ENCODE results near the gene PDZD11. TPM values are rescaled to one million over a fixed set of nuclear protein-coding genes. Genes with fewer than 3 reads are reported as not detected.

Gene PDZD11
- polyA plus RNA-seq, 1 of the 3 experiments (the other 2 are of a cell fraction), result 169 TPM

GRCh38 chrX:70247252-70247651, 42.5 kb downstream of the PDZD11 start:
- no peaks in the 10 kb centered on the region for H3F3A ChIP-seq (replicated peaks; ENCODE audit: insufficient read depth)
- H4K20me1 ChIP-seq (ENCODE audit: insufficient read depth), result no peaks in the 10 kb centered on the region
- H3K9me3 ChIP-seq, result no peaks in the 10 kb centered on the region
- H2AFZ ChIP-seq (ENCODE audit: low read depth), result no peak overlapping the region
- H3K9ac ChIP-seq, result no peak overlapping the region
- TF ChIP-seq NFIC (IDR thresholded peaks at IDR 0.05; ENCODE audit: borderline replicate concordance), result no peak
- no peak for TF ChIP-seq MEF2A (IDR thresholded peaks at IDR 0.05; ENCODE audit: borderline replicate concordance, low read depth)
- TF ChIP-seq RAD21 (IDR thresholded peaks at IDR 0.05; ENCODE audit: low read length), result no peak
- no peak for TF ChIP-seq FOSL2 (IDR thresholded peaks at IDR 0.05; ENCODE audit: borderline replicate concordance, low read depth)
- TF ChIP-seq RXRA (IDR thresholded peaks at IDR 0.05; ENCODE audit: borderline replicate concordance, low read depth), result no peak
- TF ChIP-seq USF1 (IDR thresholded peaks at IDR 0.05; ENCODE audit: borderline replicate concordance, low read depth), result no peak
- TF ChIP-seq IRF3 (IDR thresholded peaks at IDR 0.05; ENCODE audit: low read depth, low read length), result no peak
- TF ChIP-seq, protein P1, sequence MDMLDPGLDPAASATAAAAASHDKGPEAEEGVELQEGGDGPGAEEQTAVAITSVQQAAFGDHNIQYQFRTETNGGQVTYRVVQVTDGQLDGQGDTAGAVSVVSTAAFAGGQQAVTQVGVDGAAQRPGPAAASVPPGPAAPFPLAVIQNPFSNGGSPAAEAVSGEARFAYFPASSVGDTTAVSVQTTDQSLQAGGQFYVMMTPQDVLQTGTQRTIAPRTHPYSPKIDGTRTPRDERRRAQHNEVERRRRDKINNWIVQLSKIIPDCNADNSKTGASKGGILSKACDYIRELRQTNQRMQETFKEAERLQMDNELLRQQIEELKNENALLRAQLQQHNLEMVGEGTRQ (IDR thresholded peaks at IDR 0.05; ENCODE audit: borderline replicate concordance, low read depth, low read length), result no peak
- TF ChIP-seq MXI1 (IDR thresholded peaks at IDR 0.05; ENCODE audit: low read depth, low read length), result no peak
- TF ChIP-seq SIN3A (IDR thresholded peaks at IDR 0.05; ENCODE audit: borderline replicate concordance, low read depth, low read length), result no peak
- no peak for TF ChIP-seq NRF1 (IDR thresholded peaks at IDR 0.05; ENCODE audit: low read depth, low read length)
- no peak for TF ChIP-seq EP300 (IDR thresholded peaks at IDR 0.05; ENCODE audit: borderline replicate concordance in 1 of 2, low read depth in 1 of 2, low read length in 1 of 2)
- TF ChIP-seq SMC3 (IDR thresholded peaks at IDR 0.05; ENCODE audit: low read depth, low read length), result no peak
- TF ChIP-seq JUND (IDR thresholded peaks at IDR 0.05), result no peak
- TF ChIP-seq TEAD4 (IDR thresholded peaks at IDR 0.05; ENCODE audit: borderline replicate concordance, insufficient read depth), result no peak
- TF ChIP-seq POLR2AphosphoS5 (IDR thresholded peaks at IDR 0.05; ENCODE audit: low read depth, low read length), result no peak
- no peak for TF ChIP-seq GABPA (IDR thresholded peaks at IDR 0.05; ENCODE audit: low read depth)
- no peak for TF ChIP-seq FOXJ3 (CRISPR knock-in tag; IDR thresholded peaks at IDR 0.05)
- TF ChIP-seq EZH2phosphoT487 (IDR thresholded peaks at IDR 0.05; ENCODE audit: borderline replicate concordance, low read depth), result no peak
- ChIA-PET CTCF (interaction anchor here (1.0 kb wide), 1 partner anchor 11 kb away, joined by 3 read pairs; no protein-coding TSS in a partner anchor), POLR2A (no interaction called here)
- no peaks in the 10 kb centered on the region for H3K4me1 ChIP-seq (ENCODE audit: control insufficient read depth in 1 of 2, insufficient read depth in 2 of 2, low read depth in 1 of 2, low read length in 1 of 2)
- no peaks in the 10 kb centered on the region for H3K79me2 ChIP-seq (ENCODE audit: insufficient read depth)
- no peak overlapping the region for H3K4me3 ChIP-seq (ENCODE audit: low read depth in 2 of 2, low read length in 1 of 2)
- peaks cover 7% of the 10 kb centered on the region; the same call in 1 of the 2 replicates for H3K27me3 ChIP-seq (ENCODE audit: insufficient read depth)
- no peak overlapping the region for H3K4me2 ChIP-seq
- WGBS (ENCODE audit: low lambda C conversion rate), result 31% methylated on average over 2 of the region's 2 CpGs
- H3K27ac ChIP-seq (ENCODE audit: low read depth in 2 of 2, low read length in 1 of 2), result no peak overlapping the region
- H3K36me3 ChIP-seq (replicated peaks in 1 of 2; ENCODE audit: control insufficient read depth in 1 of 2, insufficient read depth in 2 of 2, low read length in 1 of 2), result no peaks in the 10 kb centered on the region
- H3K9me2 ChIP-seq, result no peaks in the 10 kb centered on the region
- no peak for DNase-seq
